Coronary artery (tissue), 2 donors: ENCODE measurements around the gene MAGEB1.

Experiments used
- DNase-seq: peaks from one replicate; pipeline ENCODE4 v3.0.0-alpha.2; 2017; ENCODE audit warnings: low spot score
- H3K27ac ChIP-seq, 2 donors: fragments of 200-600 bp; sonication (generic); one replicate each; pipeline ENCODE4 v1.5.1; 2016 to 2019
- H3K4me3 ChIP-seq: fragments of 200-600 bp; sonication (generic); 2 replicates; pipeline ENCODE4 v1.5.1; 2016; ENCODE audit warnings: mild to moderate bottlenecking, moderate library complexity
- TF ChIP-seq, protein P1 (sequence below): fragments of 200-600 bp; sonication (generic); IDR thresholded peaks from one replicate; pipeline ENCODE4 v1.5.1; 2019; ENCODE audit warnings: antibody characterized with exemption

The MAGEB1 gene

DNA sequence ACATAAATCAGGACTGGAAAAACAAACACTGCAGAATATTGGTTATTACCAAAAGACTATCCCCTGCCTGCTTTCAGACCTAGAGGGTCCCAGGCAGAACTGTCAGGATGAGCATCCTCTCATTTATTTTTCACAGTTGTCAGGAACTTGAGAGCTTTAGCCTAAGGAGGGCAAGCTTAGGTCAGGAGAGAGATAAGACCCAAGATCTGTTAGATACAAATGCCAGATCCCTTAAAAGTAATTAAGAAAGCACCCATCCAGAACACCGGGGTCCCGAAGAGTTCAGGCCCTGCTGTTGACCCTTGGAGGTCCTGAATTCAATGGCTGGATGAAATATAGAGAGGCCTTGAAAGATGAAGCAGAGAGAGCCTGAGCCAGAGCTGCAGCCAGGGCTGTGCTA lies 22.4 kb upstream of the MAGEB1 start:
- Histone ChIP-seq H3K4me3 (no peak overlapping the region), H3K27ac (no peak overlapping the region)
- DNase-seq = no peak
- TF ChIP-seq, protein P1, sequence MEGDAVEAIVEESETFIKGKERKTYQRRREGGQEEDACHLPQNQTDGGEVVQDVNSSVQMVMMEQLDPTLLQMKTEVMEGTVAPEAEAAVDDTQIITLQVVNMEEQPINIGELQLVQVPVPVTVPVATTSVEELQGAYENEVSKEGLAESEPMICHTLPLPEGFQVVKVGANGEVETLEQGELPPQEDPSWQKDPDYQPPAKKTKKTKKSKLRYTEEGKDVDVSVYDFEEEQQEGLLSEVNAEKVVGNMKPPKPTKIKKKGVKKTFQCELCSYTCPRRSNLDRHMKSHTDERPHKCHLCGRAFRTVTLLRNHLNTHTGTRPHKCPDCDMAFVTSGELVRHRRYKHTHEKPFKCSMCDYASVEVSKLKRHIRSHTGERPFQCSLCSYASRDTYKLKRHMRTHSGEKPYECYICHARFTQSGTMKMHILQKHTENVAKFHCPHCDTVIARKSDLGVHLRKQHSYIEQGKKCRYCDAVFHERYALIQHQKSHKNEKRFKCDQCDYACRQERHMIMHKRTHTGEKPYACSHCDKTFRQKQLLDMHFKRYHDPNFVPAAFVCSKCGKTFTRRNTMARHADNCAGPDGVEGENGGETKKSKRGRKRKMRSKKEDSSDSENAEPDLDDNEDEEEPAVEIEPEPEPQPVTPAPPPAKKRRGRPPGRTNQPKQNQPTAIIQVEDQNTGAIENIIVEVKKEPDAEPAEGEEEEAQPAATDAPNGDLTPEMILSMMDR = no peak

DNA sequence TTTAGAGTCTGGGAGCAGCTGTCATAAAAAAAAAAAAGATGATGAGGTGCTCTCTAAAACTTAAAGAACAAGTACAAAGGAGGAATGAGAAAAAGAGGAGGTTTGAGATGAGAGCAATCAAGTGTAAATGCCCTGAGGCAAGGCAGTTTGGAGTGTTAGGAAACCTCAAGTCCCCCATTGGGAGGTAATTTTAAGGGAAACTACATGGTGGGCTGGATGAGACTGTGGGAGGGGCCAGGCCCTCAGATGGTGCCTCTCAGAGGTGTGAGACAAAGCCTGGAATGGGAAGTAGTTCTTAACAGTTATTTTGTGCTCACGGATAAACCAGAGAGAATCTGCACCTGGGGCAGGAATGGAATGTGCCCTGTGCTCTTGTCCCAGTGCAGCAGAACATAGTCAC lies 18.4 kb upstream of the MAGEB1 start:
- TF ChIP-seq, protein P1 = no peak
- DNase-seq = no peak
- no peak overlapping the region for H3K27ac ChIP-seq
- no peak overlapping the region for H3K4me3 ChIP-seq

DNA sequence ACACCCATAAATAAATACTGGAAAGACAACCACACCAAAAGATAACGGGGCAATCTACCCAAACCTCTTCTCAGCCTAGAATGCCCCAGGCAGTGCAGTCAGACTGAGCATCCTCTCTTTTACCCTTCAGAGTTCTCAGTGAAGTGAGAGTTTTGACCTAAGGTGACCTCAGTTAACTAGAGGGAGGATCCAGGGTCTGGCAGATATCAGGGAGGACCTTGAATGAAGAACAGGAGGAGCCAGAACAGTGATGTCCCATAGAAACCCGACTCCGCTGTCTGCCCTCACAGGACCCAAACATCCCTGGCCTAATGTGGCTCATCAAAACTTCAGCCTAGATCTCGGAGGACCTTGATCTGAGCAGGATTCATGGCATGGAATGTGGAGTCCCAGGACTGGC lies 16.6 kb upstream of the MAGEB1 start, which contains the start of gene MAGEB3:
TSS of gene MAGEB3 (plus strand) at position 263 of the 400 bp plus-strand sequence. CDS start 5,268 bp downstream, outside the sequence.
- TF ChIP-seq, protein P1 = no peak
- DNase-seq = no peak
- no peak within 1 kb of the TSS for H3K27ac ChIP-seq
- H3K4me3 ChIP-seq = no peak within 1 kb of the TSS

DNA sequence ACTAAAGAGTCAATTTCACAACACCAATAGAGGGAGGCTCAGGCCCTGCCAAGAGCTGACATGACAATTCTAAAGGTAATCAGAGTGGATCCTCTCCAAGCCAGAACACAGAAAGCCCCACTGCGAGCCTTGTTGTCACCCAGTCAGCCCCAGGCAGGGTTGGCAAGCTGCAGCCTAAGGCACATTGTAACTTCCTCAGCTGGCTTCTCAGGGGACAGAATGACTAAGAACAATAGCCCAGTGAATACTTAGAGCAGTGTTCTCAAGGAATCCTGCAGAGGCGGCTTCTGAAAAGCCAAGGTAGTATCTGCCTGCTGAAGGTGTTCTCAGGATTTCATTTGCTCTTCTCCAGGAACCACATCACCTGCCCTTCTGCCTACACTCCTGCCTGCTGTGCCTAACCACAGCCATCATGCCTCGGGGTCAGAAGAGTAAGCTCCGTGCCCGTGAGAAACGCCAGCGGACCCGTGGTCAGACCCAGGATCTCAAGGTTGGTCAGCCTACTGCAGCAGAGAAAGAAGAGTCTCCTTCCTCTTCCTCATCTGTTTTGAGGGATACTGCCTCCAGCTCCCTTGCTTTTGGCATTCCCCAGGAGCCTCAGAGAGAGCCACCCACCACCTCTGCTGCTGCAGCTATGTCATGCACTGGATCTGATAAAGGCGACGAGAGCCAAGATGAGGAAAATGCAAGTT lies 5.1 kb upstream of the MAGEB1 start, which contains the start of gene MAGEB4:
TSS of gene MAGEB4 (plus strand) at position 277 of the 692 bp plus-strand sequence. CDS start at position 413, 136 bp downstream.
- TF ChIP-seq, protein P1 = no peak
- Histone ChIP-seq H3K4me3 (no peak within 1 kb of the TSS), H3K27ac (no peak within 1 kb of the TSS)
- no peak for DNase-seq

DNA sequence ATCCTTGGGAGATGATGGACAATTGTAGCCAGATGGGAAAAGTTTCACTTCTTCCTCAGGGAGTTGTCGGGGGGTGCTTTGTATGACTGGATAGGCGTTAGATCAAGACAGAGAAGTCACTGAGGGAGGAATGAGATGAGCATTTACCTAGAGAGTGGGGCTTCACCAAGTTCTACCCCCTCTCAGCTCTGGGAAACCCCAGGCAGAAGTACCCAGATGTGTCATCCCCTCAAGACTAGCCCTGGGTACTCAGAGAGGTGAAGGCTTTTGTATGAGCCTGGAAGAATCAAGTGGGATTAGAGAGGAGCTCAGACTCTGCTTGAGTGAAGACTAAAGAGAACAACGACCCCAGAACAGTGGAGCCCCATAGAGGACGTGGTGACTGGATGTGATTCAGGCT lies 1.9 kb downstream of the MAGEB1 start:
- TF ChIP-seq, protein P1 = no peak
- no peak overlapping the region for H3K4me3 ChIP-seq
- no peak for DNase-seq
- H3K27ac ChIP-seq = no peak overlapping the region

DNA sequence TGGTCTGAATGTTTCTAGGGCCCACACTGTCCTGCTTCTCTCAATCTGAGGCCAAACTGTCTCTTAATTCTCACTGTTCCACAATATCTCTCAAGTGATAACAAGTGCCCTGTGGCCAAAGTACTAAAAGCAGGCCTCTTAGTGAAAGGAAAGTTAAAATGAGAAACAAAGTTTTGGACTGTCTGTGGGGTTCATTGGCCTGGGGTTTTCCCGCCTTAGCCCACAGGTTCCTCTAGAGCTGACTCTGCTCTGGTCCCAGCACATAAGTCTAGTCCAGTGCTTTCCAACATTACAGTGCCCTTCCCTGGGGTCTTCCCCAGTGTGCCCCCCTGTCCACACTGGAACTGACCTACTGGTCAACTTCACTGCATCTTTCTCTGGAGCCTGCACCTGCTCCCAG lies 6.3 kb downstream of the MAGEB1 start:
- TF ChIP-seq, protein P1 = no peak
- Histone ChIP-seq H3K27ac (no peak overlapping the region), H3K4me3 (no peak overlapping the region)
- DNase-seq = no peak

DNA sequence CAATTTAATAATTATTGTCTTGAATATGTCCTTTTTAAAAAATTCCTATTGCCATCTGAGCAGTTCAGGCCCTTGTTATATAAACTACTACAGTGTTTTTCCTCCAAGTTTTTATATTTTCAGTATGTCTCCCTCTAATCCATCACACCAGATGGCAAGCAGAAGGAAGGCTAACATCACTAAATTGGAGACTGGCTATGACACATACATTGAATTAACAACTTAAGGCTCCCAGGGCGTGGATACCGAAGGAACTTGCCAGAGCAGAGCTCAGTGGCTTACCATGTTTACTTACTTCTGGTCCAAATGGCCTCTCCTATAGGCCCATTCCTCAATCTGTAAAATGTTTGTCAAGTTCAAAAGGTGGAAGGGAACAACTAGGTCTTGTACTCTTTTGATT lies 13.0 kb downstream of the MAGEB1 start:
- H3K4me3 ChIP-seq = no peak overlapping the region
- no peak overlapping the region for H3K27ac ChIP-seq
- DNase-seq = no peak
- TF ChIP-seq, protein P1 = no peak
